Hepatocyte (in vitro differentiated cells): ENCODE results near the gene DIP2C. TPM values are rescaled to one million over a fixed set of nuclear protein-coding genes. Genes with fewer than 3 reads are reported as not detected.

Experiments
- DNase-seq: peaks from one replicate; pipeline ENCODE4 v3.0.0-alpha.2; 2016; ENCODE audit warnings: low spot score
- H2AFZ ChIP-seq: fragments of 200-600 bp; sonication (generic); 2 replicates; pipeline ENCODE4 v1.6.0; 2016; ENCODE audit warnings: antibody characterized with exemption, mild to moderate bottlenecking
- H3K27ac ChIP-seq: fragments of 200-600 bp; sonication (generic); 2 replicates; pipeline ENCODE4 v1.5.1; 2016; ENCODE audit warnings: mild to moderate bottlenecking
- H3K27me3 ChIP-seq: fragments of 200-600 bp; sonication (generic); 2 replicates; pipeline ENCODE4 v1.6.1; 2016
- H3K36me3 ChIP-seq: fragments of 200-600 bp; sonication (generic); replicated peaks from 2 replicates; pipeline ENCODE4 v1.5.1; 2016; ENCODE audit warnings: low read depth; ENCODE audit not compliant: insufficient read depth
- H3K4me1 ChIP-seq: fragments of 200-600 bp; sonication (generic); 2 replicates; pipeline ENCODE4 v1.5.1; 2016; ENCODE audit warnings: mild to moderate bottlenecking, moderate library complexity; ENCODE audit not compliant: insufficient read depth
- H3K4me2 ChIP-seq: fragments of 200-600 bp; sonication (generic); 2 replicates; pipeline ENCODE4 v1.6.0; 2016
- H3K4me3 ChIP-seq: fragments of 200-600 bp; sonication (generic); 2 replicates; pipeline ENCODE4 v1.5.1; 2016; ENCODE audit warnings: mild to moderate bottlenecking
- H3K79me2 ChIP-seq: fragments of 200-600 bp; sonication (generic); 2 replicates; pipeline ENCODE4 v1.6.0; 2017; ENCODE audit warnings: mild to moderate bottlenecking
- H3K9me2 ChIP-seq: fragments of 200-600 bp; sonication (generic); replicated peaks from 2 replicates; pipeline ENCODE4 v1.6.0; 2017; ENCODE audit warnings: mild to moderate bottlenecking; ENCODE audit not compliant: insufficient read depth
- H3K9me3 ChIP-seq: fragments of 200-600 bp; sonication (generic); 2 replicates; pipeline ENCODE4 v1.5.1; 2016; ENCODE audit warnings: low read depth, mild to moderate bottlenecking
- H4K20me1 ChIP-seq: fragments of 200-600 bp; sonication (generic); 2 replicates; pipeline ENCODE4 v1.6.0; 2016; ENCODE audit warnings: mild to moderate bottlenecking; ENCODE audit not compliant: insufficient read depth, poor library complexity, severe bottlenecking
- EZH2 ChIP-seq: fragments of 200-600 bp; sonication (generic); IDR thresholded peaks from 2 replicates; pipeline ENCODE4 v1.6.1; 2016; ENCODE audit warnings: antibody characterized with exemption, mild to moderate bottlenecking, borderline replicate concordance
- EZH2phosphoT487 ChIP-seq: fragments of 200-600 bp; sonication (generic); IDR thresholded peaks from one replicate; pipeline ENCODE4 v1.6.1; 2018; ENCODE audit warnings: antibody characterized with exemption, mild to moderate bottlenecking, low read depth, moderate library complexity; ENCODE audit not compliant: unreplicated experiment, severe bottlenecking
- WGBS: methylation state at CpG from one replicate; pipeline ENCODE4 v1.1.6; 2016; ENCODE audit warnings: low lambda C conversion rate; ENCODE audit errors: missing lambda C conversion rate; 5-methylcytosine and 5-hydroxymethylcytosine counted together
- polyA plus RNA-seq: library from polyadenylated mRNA; unstranded; fragments of >200 nt; fragmentation: Nextera tagmentation; extraction: Ambion mirVana; gene quantifications from 2 replicates; pipeline ENCODE4 v1.2.1, GENCODE V29; 2016
- total RNA-seq: library from RNA; depleted of rRNA; stranded (reverse); fragments of >200 nt; gene quantifications from 2 replicates; pipeline ENCODE4 v1.2.3, GENCODE V29; 2014
- TF ChIP-seq, protein P1 (sequence below): fragments of 200-600 bp; sonication (generic); IDR thresholded peaks from 2 replicates; pipeline ENCODE4 v1.5.1; 2016; ENCODE audit warnings: antibody characterized with exemption, mild to moderate bottlenecking; ENCODE audit not compliant: poor library complexity

Gene DIP2C
- total and polyA plus RNA-seq, 2 experiments from 2014 or later, result 11.1 to 12.8 TPM

DNA sequence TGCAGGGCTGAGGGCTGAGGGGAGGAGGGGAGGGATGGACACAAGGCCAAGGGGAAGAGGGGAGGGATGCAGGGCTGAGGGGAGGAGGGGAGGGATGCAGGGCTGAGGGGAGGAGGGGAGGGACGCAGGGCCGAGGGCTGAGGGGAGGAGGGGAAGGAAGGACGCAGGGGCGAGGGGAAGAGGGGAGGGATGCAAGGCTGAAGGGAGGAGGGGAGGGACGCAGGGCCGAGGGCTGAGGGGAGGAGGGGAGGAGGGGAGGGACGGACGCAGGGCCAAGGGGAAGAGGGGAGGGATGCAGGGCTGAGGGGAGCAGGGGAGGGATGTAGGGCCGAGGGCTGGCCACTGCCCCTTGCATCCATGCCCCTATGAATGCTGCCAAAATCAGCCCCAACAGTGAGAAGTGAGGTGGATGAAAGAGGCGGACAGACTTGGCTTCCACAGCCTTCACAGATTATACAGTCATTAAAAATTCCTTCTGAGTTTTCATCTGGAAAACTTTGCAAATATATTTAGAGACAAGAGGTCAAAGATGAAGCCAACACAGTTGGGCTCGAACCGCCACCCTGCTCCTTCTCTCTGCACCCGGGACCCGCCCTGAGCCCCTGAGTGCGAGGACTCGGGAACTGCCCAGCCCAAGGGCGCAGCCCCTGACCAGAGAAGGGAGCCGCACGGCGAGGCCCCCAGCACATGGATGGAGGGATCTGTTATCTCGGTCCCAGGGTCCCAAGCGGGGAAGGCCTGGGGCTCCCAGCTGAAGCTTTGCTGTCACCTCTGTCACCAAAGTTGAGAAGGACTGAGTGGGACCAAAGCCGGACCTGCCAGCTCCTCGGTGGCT lies 65.8 kb downstream of the DIP2C start:
- no peaks in the 10 kb centered on the region for H3K36me3 ChIP-seq
- no peaks in the 10 kb centered on the region for H3K9me2 ChIP-seq
- TF ChIP-seq EZH2phosphoT487 (no peak), EZH2 (no peak)
- TF ChIP-seq, protein P1, sequence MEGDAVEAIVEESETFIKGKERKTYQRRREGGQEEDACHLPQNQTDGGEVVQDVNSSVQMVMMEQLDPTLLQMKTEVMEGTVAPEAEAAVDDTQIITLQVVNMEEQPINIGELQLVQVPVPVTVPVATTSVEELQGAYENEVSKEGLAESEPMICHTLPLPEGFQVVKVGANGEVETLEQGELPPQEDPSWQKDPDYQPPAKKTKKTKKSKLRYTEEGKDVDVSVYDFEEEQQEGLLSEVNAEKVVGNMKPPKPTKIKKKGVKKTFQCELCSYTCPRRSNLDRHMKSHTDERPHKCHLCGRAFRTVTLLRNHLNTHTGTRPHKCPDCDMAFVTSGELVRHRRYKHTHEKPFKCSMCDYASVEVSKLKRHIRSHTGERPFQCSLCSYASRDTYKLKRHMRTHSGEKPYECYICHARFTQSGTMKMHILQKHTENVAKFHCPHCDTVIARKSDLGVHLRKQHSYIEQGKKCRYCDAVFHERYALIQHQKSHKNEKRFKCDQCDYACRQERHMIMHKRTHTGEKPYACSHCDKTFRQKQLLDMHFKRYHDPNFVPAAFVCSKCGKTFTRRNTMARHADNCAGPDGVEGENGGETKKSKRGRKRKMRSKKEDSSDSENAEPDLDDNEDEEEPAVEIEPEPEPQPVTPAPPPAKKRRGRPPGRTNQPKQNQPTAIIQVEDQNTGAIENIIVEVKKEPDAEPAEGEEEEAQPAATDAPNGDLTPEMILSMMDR, result no peak
- peaks cover 25% of the 10 kb centered on the region for H3K4me1 ChIP-seq
- DNase-seq, result no peak
- H3K9me3 ChIP-seq, result no peaks in the 10 kb centered on the region
- H3K27me3 ChIP-seq, result no peaks in the 10 kb centered on the region
- peaks cover 51% of the 10 kb centered on the region for H4K20me1 ChIP-seq
- WGBS, result 81% methylated on average over 16 of the region's 24 CpGs
- no peak overlapping the region for H2AFZ ChIP-seq
- H3K79me2 ChIP-seq, result peaks cover 87% of the 10 kb centered on the region
- H3K4me2 ChIP-seq, result peak overlapping the region; percentile 49
- no peak overlapping the region for H3K4me3 ChIP-seq
- peak overlapping the region; percentile 88 for H3K27ac ChIP-seq

DNA sequence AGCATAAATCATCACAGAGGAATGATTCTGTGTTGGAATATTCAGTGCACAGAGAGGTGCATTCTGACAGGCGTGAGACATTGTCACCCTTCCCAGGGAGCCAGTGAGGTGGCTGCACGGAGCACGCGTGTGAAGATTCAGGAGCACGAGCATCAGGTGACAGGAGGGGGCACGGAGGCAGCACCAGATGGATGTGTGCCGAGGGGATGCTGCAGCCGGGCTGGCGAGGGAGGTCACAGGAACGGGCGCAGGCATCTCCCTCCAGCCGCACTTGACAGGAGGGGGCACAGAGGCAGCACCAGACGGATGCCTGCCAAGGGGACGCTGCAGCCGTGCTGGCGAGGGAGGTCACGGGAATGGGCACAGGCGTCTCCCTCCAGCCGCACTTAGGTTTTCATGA lies 66.5 kb downstream of the DIP2C start:
- H3K9me3 ChIP-seq, result no peaks in the 10 kb centered on the region
- H3K27ac ChIP-seq, result no peak overlapping the region
- H3K4me3 ChIP-seq, result no peak overlapping the region
- no peak overlapping the region for H2AFZ ChIP-seq
- TF ChIP-seq, protein P1, result no peak
- TF ChIP-seq EZH2phosphoT487 (no peak), EZH2 (no peak)
- 97% methylated on average over 18 of the region's 19 CpGs for WGBS
- no peaks in the 10 kb centered on the region for H3K27me3 ChIP-seq
- peaks cover 25% of the 10 kb centered on the region for H3K4me1 ChIP-seq
- H4K20me1 ChIP-seq, result peaks cover 56% of the 10 kb centered on the region
- H3K4me2 ChIP-seq, result no peak overlapping the region
- DNase-seq, result no peak
- no peaks in the 10 kb centered on the region for H3K9me2 ChIP-seq
- H3K79me2 ChIP-seq, result peaks cover 86% of the 10 kb centered on the region
- H3K36me3 ChIP-seq, result no peaks in the 10 kb centered on the region

DNA sequence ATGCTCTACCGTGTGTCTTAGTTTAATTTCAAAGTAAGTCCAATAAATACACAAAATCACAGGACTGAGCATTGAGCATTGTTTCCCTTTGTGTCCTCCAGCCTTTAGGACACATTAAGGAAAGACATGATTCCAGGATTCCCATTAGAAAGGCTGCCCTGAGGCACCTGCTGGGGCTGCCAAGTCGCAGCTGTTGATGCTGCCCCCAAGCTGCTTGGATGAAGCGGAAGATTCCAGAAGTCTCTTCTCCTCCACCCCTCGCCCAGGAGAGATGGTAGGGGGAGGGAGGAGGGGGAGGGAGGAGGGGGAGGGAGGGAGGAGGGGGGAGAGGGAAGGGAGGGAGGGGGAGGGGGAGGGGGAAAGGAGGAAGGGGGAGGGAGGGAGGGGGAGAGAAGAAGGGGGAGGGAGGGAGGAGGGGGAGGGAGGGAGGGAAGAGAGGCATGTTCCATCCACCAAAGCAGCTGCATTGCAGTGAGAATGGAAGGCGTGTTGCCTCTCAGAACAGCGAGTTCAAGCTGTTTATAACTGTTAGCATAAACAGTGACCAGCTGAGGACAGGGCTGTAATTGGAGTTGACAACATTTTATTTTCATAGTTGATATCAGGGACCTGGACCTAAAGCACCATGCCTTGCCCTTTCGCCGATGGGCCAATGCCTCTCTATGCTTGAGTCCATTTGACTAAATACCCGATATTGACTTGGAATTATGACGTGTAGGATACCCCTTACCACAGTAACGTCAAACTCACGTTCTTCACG lies 67.3 kb downstream of the DIP2C start:
- H3K27ac ChIP-seq, result no peak overlapping the region
- H3K27me3 ChIP-seq, result no peaks in the 10 kb centered on the region
- TF ChIP-seq, protein P1, result no peak
- TF ChIP-seq EZH2, result no peak
- TF ChIP-seq EZH2phosphoT487, result no peak
- 85% methylated on average over 11 of the region's 13 CpGs for WGBS
- no peak for DNase-seq
- no peak overlapping the region for H2AFZ ChIP-seq
- H3K9me3 ChIP-seq, result no peaks in the 10 kb centered on the region
- H3K36me3 ChIP-seq, result no peaks in the 10 kb centered on the region
- no peak overlapping the region for H3K4me3 ChIP-seq
- peaks cover 84% of the 10 kb centered on the region for H3K79me2 ChIP-seq
- H4K20me1 ChIP-seq, result peaks cover 62% of the 10 kb centered on the region
- no peaks in the 10 kb centered on the region for H3K9me2 ChIP-seq
- H3K4me2 ChIP-seq, result no peak overlapping the region
- H3K4me1 ChIP-seq, result peaks cover 25% of the 10 kb centered on the region
